Measurements from ENCODE around the gene LSR. TPM values are rescaled to one million over a fixed set of nuclear protein-coding genes. Genes with fewer than 3 reads are reported as not detected.

LSR gene
- total and polyA plus RNA-seq, 2 experiments from 2014 or later: 40.1 to 91.9 TPM

- Histone ChIP-seq H3K36me3 (no peaks in the 10 kb centered on the region), H3K27me3 (no peaks in the 10 kb centered on the region), H3K9me3 (ENCODE audit: low read depth) (no peaks in the 10 kb centered on the region), H3K4me3 (no peak within 1 kb of the TSS), H3K27ac (no peak within 1 kb of the TSS), H3K4me1 (ENCODE audit: low read depth) (no peaks in the 10 kb centered on the region)
- no peak for DNase-seq (ENCODE audit: low read depth in 1 of 2, low spot score in 1 of 2)
- no peak for TF ChIP-seq CTCF (IDR thresholded peaks at IDR 0.05; ENCODE audit: low read depth, low read length)
Observed at GRCh38 chr19:35291916-35292315, 43.1 kb downstream of the LSR start, which contains the start of gene MAG. TSS of gene MAG (plus strand) at chr19:35292161. CDS start at chr19:35295409, 3,248 bp downstream.

GRCh38 chr19:35292421-35293362 lies 43.9 kb downstream of the LSR start:
- Histone ChIP-seq H3K4me3 (no peak overlapping the region), H3K27ac (no peak overlapping the region), H3K36me3 (no peaks in the 10 kb centered on the region), H3K9me3 (ENCODE audit: low read depth) (no peaks in the 10 kb centered on the region), H3K4me1 (ENCODE audit: low read depth) (no peaks in the 10 kb centered on the region), H3K27me3 (no peaks in the 10 kb centered on the region)
- DNase-seq (ENCODE audit: low read depth in 1 of 2, low spot score in 1 of 2): no peak
- no peak for TF ChIP-seq CTCF (IDR thresholded peaks at IDR 0.05; ENCODE audit: low read depth, low read length)

GRCh38 chr19:35293363-35293739 lies 44.5 kb downstream of the LSR start:
- Histone ChIP-seq H3K27me3 (no peaks in the 10 kb centered on the region), H3K27ac (no peak overlapping the region), H3K36me3 (no peaks in the 10 kb centered on the region), H3K9me3 (ENCODE audit: low read depth) (no peaks in the 10 kb centered on the region), H3K4me3 (no peak overlapping the region), H3K4me1 (ENCODE audit: low read depth) (no peaks in the 10 kb centered on the region)
- DNase-seq (ENCODE audit: low read depth in 1 of 2, low spot score in 1 of 2): no peak
- TF ChIP-seq CTCF (IDR thresholded peaks at IDR 0.05; ENCODE audit: low read depth, low read length): no peak

GRCh38 chr19:35293808-35294207 lies 45.0 kb downstream of the LSR start:
- Histone ChIP-seq H3K4me3 (no peak overlapping the region), H3K9me3 (ENCODE audit: low read depth) (no peaks in the 10 kb centered on the region), H3K4me1 (ENCODE audit: low read depth) (no peaks in the 10 kb centered on the region), H3K27me3 (no peaks in the 10 kb centered on the region), H3K27ac (no peak overlapping the region), H3K36me3 (no peaks in the 10 kb centered on the region)
- no peak for TF ChIP-seq CTCF (IDR thresholded peaks at IDR 0.05; ENCODE audit: low read depth, low read length)
- no peak for DNase-seq (ENCODE audit: low read depth in 1 of 2, low spot score in 1 of 2)

GRCh38 chr19:35294328-35294727 lies 45.5 kb downstream of the LSR start:
- DNase-seq (ENCODE audit: low read depth in 1 of 2, low spot score in 1 of 2): no peak
- Histone ChIP-seq H3K27ac (no peak overlapping the region), H3K27me3 (no peaks in the 10 kb centered on the region), H3K9me3 (ENCODE audit: low read depth) (no peaks in the 10 kb centered on the region), H3K4me3 (no peak overlapping the region), H3K4me1 (ENCODE audit: low read depth) (no peaks in the 10 kb centered on the region), H3K36me3 (no peaks in the 10 kb centered on the region)
- TF ChIP-seq CTCF (IDR thresholded peaks at IDR 0.05; ENCODE audit: low read depth, low read length): no peak

All from cardiac muscle cell (in vitro differentiated cells and primary cell).